ENCODE measurements around the gene ZC3H13.

GRCh38 chr13:45936621-45937020 is 115.9 kb downstream of the ZC3H13 start:
- TF ChIP-seq, protein P1, sequence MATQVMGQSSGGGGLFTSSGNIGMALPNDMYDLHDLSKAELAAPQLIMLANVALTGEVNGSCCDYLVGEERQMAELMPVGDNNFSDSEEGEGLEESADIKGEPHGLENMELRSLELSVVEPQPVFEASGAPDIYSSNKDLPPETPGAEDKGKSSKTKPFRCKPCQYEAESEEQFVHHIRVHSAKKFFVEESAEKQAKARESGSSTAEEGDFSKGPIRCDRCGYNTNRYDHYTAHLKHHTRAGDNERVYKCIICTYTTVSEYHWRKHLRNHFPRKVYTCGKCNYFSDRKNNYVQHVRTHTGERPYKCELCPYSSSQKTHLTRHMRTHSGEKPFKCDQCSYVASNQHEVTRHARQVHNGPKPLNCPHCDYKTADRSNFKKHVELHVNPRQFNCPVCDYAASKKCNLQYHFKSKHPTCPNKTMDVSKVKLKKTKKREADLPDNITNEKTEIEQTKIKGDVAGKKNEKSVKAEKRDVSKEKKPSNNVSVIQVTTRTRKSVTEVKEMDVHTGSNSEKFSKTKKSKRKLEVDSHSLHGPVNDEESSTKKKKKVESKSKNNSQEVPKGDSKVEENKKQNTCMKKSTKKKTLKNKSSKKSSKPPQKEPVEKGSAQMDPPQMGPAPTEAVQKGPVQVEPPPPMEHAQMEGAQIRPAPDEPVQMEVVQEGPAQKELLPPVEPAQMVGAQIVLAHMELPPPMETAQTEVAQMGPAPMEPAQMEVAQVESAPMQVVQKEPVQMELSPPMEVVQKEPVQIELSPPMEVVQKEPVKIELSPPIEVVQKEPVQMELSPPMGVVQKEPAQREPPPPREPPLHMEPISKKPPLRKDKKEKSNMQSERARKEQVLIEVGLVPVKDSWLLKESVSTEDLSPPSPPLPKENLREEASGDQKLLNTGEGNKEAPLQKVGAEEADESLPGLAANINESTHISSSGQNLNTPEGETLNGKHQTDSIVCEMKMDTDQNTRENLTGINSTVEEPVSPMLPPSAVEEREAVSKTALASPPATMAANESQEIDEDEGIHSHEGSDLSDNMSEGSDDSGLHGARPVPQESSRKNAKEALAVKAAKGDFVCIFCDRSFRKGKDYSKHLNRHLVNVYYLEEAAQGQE (IDR thresholded peaks at IDR 0.05; ENCODE audit: low read depth, low read length): no peak
- TF ChIP-seq POLR2A (IDR thresholded peaks at IDR 0.05; ENCODE audit: low read depth, low read length) (no peak), JUNB (IDR thresholded peaks at IDR 0.05) (no peak), MXI1 (IDR thresholded peaks at IDR 0.05; ENCODE audit: low read depth, low read length) (no peak), CTCF (IDR thresholded peaks at IDR 0.05 in 2 of 3, conservative IDR thresholded peaks at IDR 0.05 in 1 of 3; ENCODE audit: control insufficient read depth in 2 of 3, extremely low read depth in 1 of 3, insufficient read depth in 1 of 3, low read depth in 3 of 3, low read length in 3 of 3) (no peak), HCFC1 (IDR thresholded peaks at IDR 0.05; ENCODE audit: low read length) (no peak), CREB1 (IDR thresholded peaks at IDR 0.05; ENCODE audit: low read depth) (no peak), CHD2 (IDR thresholded peaks at IDR 0.05; ENCODE audit: borderline replicate concordance, low read depth, low read length) (no peak), ZNF384 (IDR thresholded peaks at IDR 0.05; ENCODE audit: borderline replicate concordance, low read depth, low read length) (no peak), SP1 (IDR thresholded peaks at IDR 0.05; ENCODE audit: low read depth, low read length) (no peak), ASH2L (IDR thresholded peaks at IDR 0.05; ENCODE audit: borderline replicate concordance, low read depth) (no peak)
